Thoracic aorta (tissue), 2 donors: ENCODE results near the gene LDLRAD4. TPM values are rescaled to one million over a fixed set of nuclear protein-coding genes. Genes with fewer than 3 reads are reported as not detected.

Source experiments
- ATAC-seq: fragments of 150-250 bp; one replicate; pipeline ENCODE4 v1.8.0; 2017; ENCODE audit warnings: low read depth; ENCODE audit not compliant: insufficient number of reproducible peaks, low FRiP score
- DNase-seq: peaks from one replicate; pipeline ENCODE4 v3.0.0-alpha.2; 2020; ENCODE audit warnings: low spot score
- H3K27ac ChIP-seq, 2 donors: fragments of 200-600 bp; sonication (generic); 1 replicate in 1 of 2; 2 replicates in 1 of 2; pipeline ENCODE4 v1.5.1; 2016; ENCODE audit warnings: mild to moderate bottlenecking in 2 of 2, moderate library complexity in 2 of 2
- H3K27me3 ChIP-seq: fragments of 200-600 bp; sonication (generic); replicated peaks from 2 replicates; pipeline ENCODE4 v1.6.0; 2016; ENCODE audit warnings: mild to moderate bottlenecking; ENCODE audit not compliant: insufficient read depth
- H3K36me3 ChIP-seq: fragments of 200-600 bp; sonication (generic); one replicate; pipeline ENCODE4 v1.5.1; 2016
- H3K4me1 ChIP-seq, 2 donors: fragments of 200-600 bp; sonication (generic); 1 replicate in 1 of 2; 2 replicates in 1 of 2; pipeline versions ENCODE4 v1.5.1 to v1.6.0; 2016; ENCODE audit warnings: low read depth in 2 of 2, mild to moderate bottlenecking in 1 of 2; ENCODE audit not compliant: control insufficient read depth in 1 of 2
- H3K4me3 ChIP-seq: fragments of 200-600 bp; sonication (generic); 2 replicates; pipeline ENCODE4 v1.5.1; 2016; ENCODE audit warnings: mild to moderate bottlenecking
- H3K9me3 ChIP-seq: fragments of 200-600 bp; sonication (generic); 2 replicates; pipeline ENCODE4 v1.5.1; 2016
- total RNA-seq, 2 donors: library from RNA; depleted of rRNA; stranded (reverse); fragments of >200 nt; gene quantifications; one replicate each; pipeline versions ENCODE4 v1.1.0 to v1.2.3, GENCODE V29; 2016
- TF ChIP-seq, protein P1 (sequence below): fragments of 200-600 bp; sonication (generic); IDR thresholded peaks from one replicate; pipeline ENCODE4 v1.5.1; 2019; ENCODE audit warnings: antibody characterized with exemption

LDLRAD4 gene
- total RNA-seq, 2 donors from 2014 or later = 98.4 to 135 TPM

DNA sequence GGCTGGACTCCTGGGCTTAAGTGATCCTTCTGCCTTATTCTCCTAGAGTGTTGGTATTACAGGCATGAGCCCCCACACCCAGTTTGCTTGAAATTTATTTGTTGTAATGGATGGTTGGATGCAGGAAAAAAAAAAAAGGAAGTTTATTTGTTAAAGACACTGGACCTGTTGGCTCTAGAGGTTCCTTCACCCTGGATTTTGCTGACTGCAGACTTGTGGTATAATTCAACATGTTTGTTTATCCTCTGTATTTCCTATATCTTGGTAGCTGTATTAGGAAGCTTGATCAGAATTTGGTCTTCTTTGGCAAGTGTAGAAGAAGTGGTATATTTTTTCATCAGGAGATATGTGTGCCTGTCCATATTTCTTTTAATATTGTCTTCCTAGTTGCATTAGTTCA, 138.7 kb downstream of the LDLRAD4 start:
- Histone ChIP-seq H3K9me3 (no peaks in the 10 kb centered on the region), H3K27me3 (no peaks in the 10 kb centered on the region), H3K36me3 (no peaks in the 10 kb centered on the region), H3K4me3 (no peak overlapping the region), H3K27ac (no peak overlapping the region), H3K4me1 (peaks cover 6 to 34% of the 10 kb centered on the region in 2 donors)
- TF ChIP-seq, protein P1, sequence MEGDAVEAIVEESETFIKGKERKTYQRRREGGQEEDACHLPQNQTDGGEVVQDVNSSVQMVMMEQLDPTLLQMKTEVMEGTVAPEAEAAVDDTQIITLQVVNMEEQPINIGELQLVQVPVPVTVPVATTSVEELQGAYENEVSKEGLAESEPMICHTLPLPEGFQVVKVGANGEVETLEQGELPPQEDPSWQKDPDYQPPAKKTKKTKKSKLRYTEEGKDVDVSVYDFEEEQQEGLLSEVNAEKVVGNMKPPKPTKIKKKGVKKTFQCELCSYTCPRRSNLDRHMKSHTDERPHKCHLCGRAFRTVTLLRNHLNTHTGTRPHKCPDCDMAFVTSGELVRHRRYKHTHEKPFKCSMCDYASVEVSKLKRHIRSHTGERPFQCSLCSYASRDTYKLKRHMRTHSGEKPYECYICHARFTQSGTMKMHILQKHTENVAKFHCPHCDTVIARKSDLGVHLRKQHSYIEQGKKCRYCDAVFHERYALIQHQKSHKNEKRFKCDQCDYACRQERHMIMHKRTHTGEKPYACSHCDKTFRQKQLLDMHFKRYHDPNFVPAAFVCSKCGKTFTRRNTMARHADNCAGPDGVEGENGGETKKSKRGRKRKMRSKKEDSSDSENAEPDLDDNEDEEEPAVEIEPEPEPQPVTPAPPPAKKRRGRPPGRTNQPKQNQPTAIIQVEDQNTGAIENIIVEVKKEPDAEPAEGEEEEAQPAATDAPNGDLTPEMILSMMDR = no peak
- no peak for DNase-seq
- ATAC-seq = no peak

DNA sequence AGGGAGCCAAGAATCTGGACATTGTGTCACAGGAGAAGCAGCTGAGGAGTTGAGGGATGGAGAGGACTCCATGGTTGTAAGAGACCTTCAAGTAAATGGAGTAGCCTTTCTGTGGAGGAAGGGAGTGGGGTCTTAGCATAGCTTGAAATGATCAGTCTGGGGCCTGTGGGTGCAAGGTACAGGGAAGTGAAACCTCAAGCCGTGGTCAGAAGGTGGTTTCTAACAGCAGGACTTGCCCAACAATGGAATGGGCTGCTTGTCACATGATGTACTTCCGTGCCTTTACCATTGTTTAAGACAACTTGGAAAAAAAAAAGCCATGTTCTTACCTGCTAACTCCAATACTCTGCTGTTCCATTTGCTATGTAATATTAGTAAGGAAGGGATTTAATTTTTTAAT, 140.7 kb downstream of the LDLRAD4 start:
- ATAC-seq (no peak), DNase-seq (no peak)
- Histone ChIP-seq H3K4me1 (peaks cover 1 to 18% of the 10 kb centered on the region in 2 donors), H3K27ac (no peak overlapping the region), H3K4me3 (no peak overlapping the region), H3K36me3 (no peaks in the 10 kb centered on the region), H3K9me3 (no peaks in the 10 kb centered on the region), H3K27me3 (no peaks in the 10 kb centered on the region)
- TF ChIP-seq, protein P1 = no peak

DNA sequence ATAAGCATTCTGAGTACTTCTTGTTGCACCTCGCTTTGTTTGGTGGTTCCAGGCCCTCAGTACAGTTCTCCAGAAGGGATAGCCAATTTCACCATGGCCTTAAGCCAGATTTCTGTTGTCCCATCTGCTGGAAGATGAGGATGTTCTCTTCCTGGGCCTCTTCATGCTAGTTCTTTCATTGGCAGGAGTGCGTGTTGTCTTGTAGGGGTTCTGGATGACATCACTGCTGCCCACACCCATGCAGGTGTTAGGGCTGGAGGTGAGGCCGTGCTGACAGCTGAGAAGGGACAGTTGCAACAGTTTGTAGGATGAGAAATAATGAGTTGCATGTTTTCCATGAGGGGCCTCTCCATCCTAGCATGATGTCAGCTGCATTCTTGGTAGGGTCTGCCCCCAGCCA, 142.9 kb downstream of the LDLRAD4 start:
- Histone ChIP-seq H3K9me3 (no peaks in the 10 kb centered on the region), H3K4me3 (no peak overlapping the region), H3K27me3 (no peaks in the 10 kb centered on the region), H3K4me1 (peaks cover 0 to 6% of the 10 kb centered on the region in 2 donors), H3K27ac (no peak overlapping the region), H3K36me3 (no peaks in the 10 kb centered on the region)
- DNase-seq = no peak
- ATAC-seq = no peak
- TF ChIP-seq, protein P1 = no peak

DNA sequence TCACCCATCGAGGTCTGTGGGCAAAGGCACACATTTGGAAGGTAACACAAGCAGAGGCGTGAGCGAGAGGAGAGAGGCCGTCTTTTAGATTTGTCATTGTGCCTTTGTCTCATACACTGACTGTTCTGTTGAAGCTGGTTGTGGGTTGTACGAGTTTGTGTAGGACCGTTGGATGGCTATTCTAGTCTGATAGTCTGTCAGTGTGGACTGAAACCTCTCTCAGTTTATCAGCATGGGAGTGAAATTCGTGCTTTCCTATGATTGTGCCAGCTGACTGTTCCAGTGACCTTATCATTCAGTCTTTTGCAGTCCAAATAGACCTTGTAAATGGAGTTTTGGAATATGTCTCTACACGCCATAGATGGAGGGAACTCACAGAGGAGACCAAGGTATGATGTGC, 143.5 kb downstream of the LDLRAD4 start:
- Histone ChIP-seq H3K27ac (no peak overlapping the region), H3K36me3 (no peaks in the 10 kb centered on the region), H3K27me3 (no peaks in the 10 kb centered on the region), H3K4me1 (peaks cover 0 to 6% of the 10 kb centered on the region in 2 donors), H3K9me3 (no peaks in the 10 kb centered on the region), H3K4me3 (no peak overlapping the region)
- DNase-seq = no peak
- no peak for ATAC-seq
- TF ChIP-seq, protein P1 = no peak

DNA sequence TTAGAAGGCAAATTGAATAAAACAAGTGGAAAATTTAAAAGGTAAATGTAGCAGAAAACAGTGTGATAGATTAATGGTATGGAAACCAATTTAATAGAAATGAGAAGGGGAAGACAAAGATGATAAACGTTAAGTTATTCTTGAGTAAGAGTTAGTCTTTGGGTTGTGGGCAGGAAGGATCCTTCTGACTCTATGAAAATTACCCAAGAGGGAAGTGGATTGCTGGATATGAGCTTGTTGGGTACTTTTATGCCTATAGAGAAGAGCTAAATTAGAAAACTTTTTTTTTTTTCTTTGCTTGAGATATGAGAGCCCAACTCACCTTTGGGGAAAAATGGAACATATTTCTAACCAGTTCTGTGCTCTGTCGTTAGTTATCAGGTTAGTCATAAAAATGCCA, 144.0 kb downstream of the LDLRAD4 start:
- DNase-seq = no peak
- no peaks in the 10 kb centered on the region for H3K36me3 ChIP-seq
- peaks cover 0 to 6% of the 10 kb centered on the region in 2 donors for H3K4me1 ChIP-seq
- H3K9me3 ChIP-seq = no peaks in the 10 kb centered on the region
- H3K27ac ChIP-seq = no peak overlapping the region
- TF ChIP-seq, protein P1 = no peak
- H3K27me3 ChIP-seq = no peaks in the 10 kb centered on the region
- no peak overlapping the region for H3K4me3 ChIP-seq
- no peak for ATAC-seq
